SU-DHL-6 (cell line): ENCODE data around the gene PHF14.

Experiments
- H2AFZ ChIP-seq: fragments of 200-600 bp; sonication (generic); 2 replicates; pipeline ENCODE4 v1.6.1; 2014; ENCODE audit warnings: low read depth, mild to moderate bottlenecking, moderate library complexity, mixed read lengths, antibody characterized with exemption, low read length; ENCODE audit not compliant: severe bottlenecking
- H3F3A ChIP-seq: fragments of 200-600 bp; shearing (Covaris generic); 2 replicates; pipeline ENCODE4 v1.6.0; 2016; ENCODE audit warnings: antibody characterized with exemption, mild to moderate bottlenecking; ENCODE audit not compliant: insufficient read depth
- H3K27ac ChIP-seq: fragments of 200-600 bp; sonication (generic); 2 replicates; pipeline ENCODE4 v1.5.1; 2016; ENCODE audit warnings: low read depth, mild to moderate bottlenecking, low read length, moderate library complexity, mixed read lengths
- H3K27me3 ChIP-seq: fragments of 200-600 bp; sonication (generic), shearing (Covaris generic); 2 replicates; pipeline ENCODE4 v1.6.0; 2014; ENCODE audit warnings: mild to moderate bottlenecking, low read length
- H3K36me3 ChIP-seq: fragments of 200-600 bp; sonication (generic); 2 replicates; pipeline ENCODE4 v1.6.1; 2014; ENCODE audit warnings: mild to moderate bottlenecking, low read length, mixed read lengths
- H3K4me2 ChIP-seq: fragments of 300-600, 200-600 bp; shearing (Covaris generic), sonication (generic); 2 replicates; pipeline ENCODE4 v1.6.0; 2014; ENCODE audit warnings: low read length, low read depth, mild to moderate bottlenecking; ENCODE audit not compliant: poor library complexity, severe bottlenecking
- H3K4me3 ChIP-seq: fragments of 200-600 bp; sonication (generic); 2 replicates; pipeline ENCODE4 v1.5.1; 2014; ENCODE audit warnings: antibody characterized with exemption, low read length, mild to moderate bottlenecking, mixed read lengths; ENCODE audit not compliant: insufficient read depth, poor library complexity, severe bottlenecking
- H3K79me2 ChIP-seq: fragments of 200-600 bp; sonication (generic); 2 replicates; pipeline ENCODE4 v1.6.1; 2014; ENCODE audit warnings: mild to moderate bottlenecking, low read length, moderate library complexity; ENCODE audit not compliant: insufficient read depth
- H3K9ac ChIP-seq: fragments of 200-600 bp; sonication (generic); 2 replicates; pipeline ENCODE4 v1.7.0; 2014; ENCODE audit warnings: mild to moderate bottlenecking, low read length
- H3K9me2 ChIP-seq: fragments of 200-600 bp; sonication (generic); replicated peaks from 2 replicates; pipeline ENCODE4 v1.6.1; 2014; ENCODE audit warnings: low read length; ENCODE audit not compliant: insufficient read depth
- H3K9me3 ChIP-seq: fragments of 200-600 bp; sonication (generic); 2 replicates; pipeline ENCODE4 v1.6.1; 2014; ENCODE audit warnings: low read length, mixed read lengths; ENCODE audit not compliant: insufficient read depth
- H4K20me1 ChIP-seq: fragments of 200-600 bp; sonication (generic); 2 replicates; pipeline ENCODE4 v1.6.1; 2014; ENCODE audit warnings: low read depth, mild to moderate bottlenecking, antibody characterized with exemption, low read length, moderate library complexity, mixed read lengths
- CTCF ChIP-seq: fragments of 200-600 bp; sonication (generic); IDR thresholded peaks from one replicate; pipeline ENCODE4 v1.5.1; 2017; ENCODE audit warnings: antibody characterized with exemption, mild to moderate bottlenecking, low read length, moderate library complexity; ENCODE audit not compliant: insufficient read depth, poor library complexity, severe bottlenecking
- EZH2phosphoT487 ChIP-seq: fragments of 200-600 bp; sonication (generic), shearing (Covaris generic); conservative IDR thresholded peaks from 2 replicates; pipeline ENCODE4 v1.6.1; 2018; ENCODE audit warnings: mild to moderate bottlenecking, antibody characterized with exemption, low read length, moderate library complexity, mixed read lengths

PHF14 gene

GRCh38 chr7:10939237-10939910, 34.3 kb upstream of the PHF14 start:
- Histone ChIP-seq H3F3A (peaks cover 30% of the 10 kb centered on the region), H4K20me1 (peaks cover 25% of the 10 kb centered on the region), H3K9me2 (no peaks in the 10 kb centered on the region), H3K9ac (peak overlapping the region; percentile 94), H3K79me2 (peaks cover 47% of the 10 kb centered on the region), H3K27me3 (no peaks in the 10 kb centered on the region), H3K4me3 (peak overlapping the region; percentile 92), H3K4me2 (peak overlapping the region; percentile 99), H3K27ac (peak overlapping the region; percentile 94), H2AFZ (peak overlapping the region; percentile 85), H3K36me3 (peaks cover 30% of the 10 kb centered on the region), H3K9me3 (no peaks in the 10 kb centered on the region)
- TF ChIP-seq EZH2phosphoT487 (no peak), CTCF (no peak)

- Histone ChIP-seq H3K27ac (peak overlapping the region; percentile 94), H2AFZ (peak overlapping the region; percentile 85), H3K79me2 (peaks cover 45% of the 10 kb centered on the region)
These were observed 33.6 kb upstream of the PHF14 start for GRCh38 chr7:10939911-10940703.

GRCh38 chr7:10940704-10941355, 32.8 kb upstream of the PHF14 start:
- Histone ChIP-seq H3K27ac (peak overlapping the region; percentile 94), H3K9me3 (no peaks in the 10 kb centered on the region), H3K79me2 (peaks cover 39% of the 10 kb centered on the region), H3K9me2 (no peaks in the 10 kb centered on the region), H3K4me2 (peak overlapping the region; percentile 99), H3K36me3 (peaks cover 15% of the 10 kb centered on the region), H3K27me3 (no peaks in the 10 kb centered on the region), H2AFZ (peak overlapping the region; percentile 84), H3F3A (peaks cover 25% of the 10 kb centered on the region), H4K20me1 (peaks cover 19% of the 10 kb centered on the region), H3K9ac (peak overlapping the region; percentile 94), H3K4me3 (peak overlapping the region; percentile 92)
- no peak for TF ChIP-seq CTCF
- no peak for TF ChIP-seq EZH2phosphoT487

More at GRCh38 chr7:10939911-10940703, 33.6 kb upstream of the PHF14 start:
- peaks cover 22% of the 10 kb centered on the region for H3K36me3 ChIP-seq
- peak overlapping the region; percentile 99 for H3K4me2 ChIP-seq
- H3F3A ChIP-seq = peaks cover 25% of the 10 kb centered on the region
- no peaks in the 10 kb centered on the region for H3K9me2 ChIP-seq
- peak overlapping the region; percentile 92 for H3K4me3 ChIP-seq
- no peaks in the 10 kb centered on the region for H3K9me3 ChIP-seq
- TF ChIP-seq EZH2phosphoT487 = no peak
- no peak for TF ChIP-seq CTCF
- peak overlapping the region; percentile 94 for H3K9ac ChIP-seq
- peaks cover 25% of the 10 kb centered on the region for H4K20me1 ChIP-seq
- no peaks in the 10 kb centered on the region for H3K27me3 ChIP-seq
